ENCODE measurements around the gene GPC2.

DNA sequence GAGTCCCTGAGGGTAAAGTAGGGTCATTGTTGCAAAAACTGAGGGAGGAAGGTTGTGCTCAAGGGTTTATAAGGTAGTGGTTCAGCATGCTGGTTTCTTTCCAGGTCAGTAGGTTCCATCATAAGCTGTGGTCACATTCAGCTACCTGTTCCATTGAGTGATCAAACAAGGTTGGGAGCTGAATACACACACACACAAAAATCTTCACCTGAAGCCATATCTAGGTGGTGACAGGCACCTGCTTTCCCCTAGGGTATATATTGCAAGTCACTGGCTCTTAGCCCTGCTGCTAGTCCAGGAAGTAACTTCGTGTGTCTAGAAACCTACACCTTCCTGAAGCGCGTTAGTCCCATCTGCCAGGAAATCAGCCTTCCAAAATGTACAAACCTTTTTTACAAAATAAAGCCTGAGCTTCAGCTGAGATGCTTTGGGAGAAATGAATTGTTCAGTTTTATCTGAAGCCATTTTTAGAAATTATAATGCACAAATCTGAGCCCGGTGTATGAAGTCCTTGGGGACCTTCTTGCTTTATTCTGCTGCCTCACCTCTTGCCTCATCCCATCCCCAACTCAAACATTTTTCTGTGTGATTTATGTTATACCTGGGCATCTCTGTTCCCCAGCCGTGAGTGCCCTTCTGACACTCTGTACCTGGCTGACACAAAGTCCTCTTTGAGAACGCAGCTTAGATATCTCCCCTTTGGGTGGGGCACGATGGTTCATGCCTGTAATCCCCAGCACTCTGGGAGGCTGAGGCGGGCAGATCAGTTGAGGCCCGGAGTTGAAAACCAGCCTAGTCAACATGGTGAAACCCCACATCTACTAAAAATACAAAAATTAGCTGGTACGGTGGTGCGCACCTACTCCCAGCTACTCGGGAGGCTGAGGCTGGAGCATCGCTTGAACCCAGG is 39.1 kb downstream of the GPC2 start:
- TF ChIP-seq GATA3 (IDR thresholded peaks at IDR 0.05; ENCODE audit: low read depth, low read length) (no peak), GATA2 (IDR thresholded peaks at IDR 0.05; ENCODE audit: low read depth, low read length) (no peak)
